Right cardiac atrium (tissue), 5 donors: ENCODE data around the gene USF1. TPM values are rescaled to one million over a fixed set of nuclear protein-coding genes. Genes with fewer than 3 reads are reported as not detected.
A peak's percentile ranks its signal among the peaks of the same experiment; 100 is the strongest.
"Not testable (repeated sequence)": the region's sequence is repeated elsewhere in the genome, so short reads cannot be mapped to it uniquely, and the experiment has no call there.

Source experiments
- ATAC-seq, 2 donors: fragments of 200-7000 bp; cut with Tn5 transposase; one replicate each; pipeline versions ENCODE4 v1.8.0 to v1.9.1; 2020; ENCODE audit warnings: moderate library complexity in 2 of 2, mild to moderate bottlenecking in 1 of 2
- DNase-seq, 3 donors: peaks; one replicate each; pipeline ENCODE4 v3.0.0-alpha.2; 2020
- H3K27ac ChIP-seq: one replicate; pipeline ENCODE4 v1.5.1; 2013; ENCODE audit warnings: mild to moderate bottlenecking, low read length, control low read depth, moderate library complexity
- H3K27me3 ChIP-seq: one replicate; pipeline ENCODE4 v1.6.1; 2013; ENCODE audit not compliant: control insufficient read depth, insufficient read depth
- H3K4me1 ChIP-seq: one replicate; pipeline ENCODE4 v1.6.1; 2013; ENCODE audit warnings: low read length; ENCODE audit not compliant: control insufficient read depth, insufficient read depth
- H3K4me3 ChIP-seq: one replicate; pipeline ENCODE4 v1.5.1; 2013; ENCODE audit warnings: low read length, control low read depth
- H3K9me3 ChIP-seq: one replicate; pipeline ENCODE4 v1.6.1; 2013; ENCODE audit warnings: low read length; ENCODE audit not compliant: control insufficient read depth
- WGBS: extraction: QIAGEN DNeasy Blood & Tissue Kit; methylation state at CpG from one replicate; pipeline ENCODE4 v1.1.7; 2013; 5-methylcytosine and 5-hydroxymethylcytosine counted together
- intact Hi-C, 4 donors: fragments of 100-400 bp; cut with DNase I; formaldehyde crosslinking; loops; one replicate each; pipeline versions ENCODE4 v1.11.0 to v1.14.0; 2022 to 2023
- polyA plus RNA-seq: library from polyadenylated mRNA; stranded (reverse); fragments of 200-250 nt; gene quantifications from one replicate; pipeline ENCODE4 v1.2.3, GENCODE V29; 2013
- total RNA-seq, 4 donors: library from RNA; stranded (reverse); fragmentation: NEBNext Ultra II Directional; extraction: Animal tissue kit (Norgen Biotek cat#: 25700); gene quantifications; one replicate each; pipeline ENCODE4 v1.2.1, GENCODE V29; 2021
- donor health status: healthy with polysubstance abuse.
- donor health status: DM: no; HTN: yes; CAD: no.
- donor health status: DM: no; HTN: no; CAD: no.
- donor health status: DM: no; HTN: yes; CAD: no; lungs with severe emphysema.
- donor health status: DM: yes; HTN: yes; CAD: no.

USF1 gene
- total and polyA plus RNA-seq, 5 donors = 32.8 to 41.4 (median 40.1) TPM

- intact Hi-C loops = no loop called here
- Histone ChIP-seq H3K4me3 (peak overlapping the region; percentile 33), H3K4me1 (no peaks in the 10 kb centered on the region), H3K27ac (peak overlapping the region; percentile 46), H3K9me3 (no peaks in the 10 kb centered on the region), H3K27me3 (no peaks in the 10 kb centered on the region)
- WGBS = 67% methylated on average over 10 of the region's 10 CpGs
- DNase-seq (peak; percentile 69 to 88 (median 85)), ATAC-seq (peak; percentile 77 to 89)
These were observed 22.8 kb upstream of the USF1 start for GRCh38 chr1:161068306-161069234.

- no peak for ATAC-seq
- intact Hi-C loops = no loop called here
- Histone ChIP-seq H3K27ac (no peak overlapping the region), H3K4me1 (no peaks in the 10 kb centered on the region), H3K27me3 (no peaks in the 10 kb centered on the region), H3K4me3 (no peak overlapping the region), H3K9me3 (no peaks in the 10 kb centered on the region)
- 67% methylated on average over 3 of the region's 3 CpGs for WGBS
- DNase-seq = no peak
These were observed 20.9 kb upstream of the USF1 start for GRCh38 chr1:161066694-161067093.

DNA sequence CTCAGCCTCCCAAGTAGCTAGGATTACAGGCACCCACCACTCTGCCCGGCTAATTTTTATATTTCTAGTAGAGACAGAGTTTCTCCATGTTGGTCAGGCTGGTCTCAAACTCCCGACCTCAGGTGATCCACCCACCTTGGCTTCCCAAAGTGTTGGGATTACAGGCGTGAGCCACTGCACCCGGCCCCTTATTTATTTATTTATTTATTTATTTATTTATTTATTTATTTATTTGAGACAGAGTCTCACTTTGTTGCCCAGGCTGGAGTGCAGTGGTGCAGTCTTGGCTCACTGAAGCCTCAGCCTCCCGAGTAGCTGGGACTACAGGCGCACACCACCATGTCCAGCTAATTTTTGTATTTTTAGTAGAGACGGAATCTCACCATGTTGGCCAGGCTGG lies 19.9 kb upstream of the USF1 start:
- DNase-seq, H3K4me1 ChIP-seq: not testable (repeated sequence)

GRCh38 chr1:161063936-161064335 lies 18.2 kb upstream of the USF1 start:
- H3K27ac ChIP-seq, intact Hi-C loops, H3K9me3 ChIP-seq, DNase-seq, H3K4me3 ChIP-seq, H3K27me3 ChIP-seq, H3K4me1 ChIP-seq, ATAC-seq: not testable (repeated sequence)
- WGBS = 51% methylated on average over 6 of the region's 6 CpGs

More for the DNA sequence above, 19.9 kb upstream of the USF1 start:
- H3K27ac ChIP-seq, H3K27me3 ChIP-seq, intact Hi-C loops, H3K9me3 ChIP-seq, ATAC-seq, H3K4me3 ChIP-seq: not testable (repeated sequence)
- WGBS = 93% methylated on average over 7 of the region's 7 CpGs

DNA sequence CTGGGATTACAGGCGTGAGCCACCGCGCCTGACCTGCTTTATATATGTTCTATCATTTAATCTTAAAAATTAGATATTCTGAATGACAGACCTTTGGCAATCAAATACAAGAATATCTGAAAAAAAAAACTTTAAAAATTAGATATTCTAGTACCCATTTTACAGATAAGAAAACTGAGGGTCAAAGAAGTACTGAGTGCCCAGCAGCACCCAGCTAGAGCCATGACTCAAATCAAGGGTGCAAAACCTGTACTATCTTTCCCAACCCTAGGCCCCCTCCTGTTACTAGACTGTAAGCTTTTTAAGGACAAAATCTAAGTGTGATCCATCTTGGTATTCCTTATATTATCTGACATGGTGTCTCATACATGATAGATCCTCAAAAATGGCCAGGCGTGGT lies 15.6 kb upstream of the USF1 start:
- no peaks in the 10 kb centered on the region for H3K9me3 ChIP-seq
- ATAC-seq (no peak), DNase-seq (no peak)
- no peak overlapping the region for H3K27ac ChIP-seq
- WGBS = 93% methylated on average over 4 of the region's 4 CpGs
- H3K4me3 ChIP-seq = no peak overlapping the region
- intact Hi-C loops = no loop called here
- H3K4me1 ChIP-seq = no peaks in the 10 kb centered on the region
- no peaks in the 10 kb centered on the region for H3K27me3 ChIP-seq

- ATAC-seq (no peak), DNase-seq (no peak)
- intact Hi-C loops = no loop called here
These were observed 13.5 kb upstream of the USF1 start for GRCh38 chr1:161059293-161059692.

DNA sequence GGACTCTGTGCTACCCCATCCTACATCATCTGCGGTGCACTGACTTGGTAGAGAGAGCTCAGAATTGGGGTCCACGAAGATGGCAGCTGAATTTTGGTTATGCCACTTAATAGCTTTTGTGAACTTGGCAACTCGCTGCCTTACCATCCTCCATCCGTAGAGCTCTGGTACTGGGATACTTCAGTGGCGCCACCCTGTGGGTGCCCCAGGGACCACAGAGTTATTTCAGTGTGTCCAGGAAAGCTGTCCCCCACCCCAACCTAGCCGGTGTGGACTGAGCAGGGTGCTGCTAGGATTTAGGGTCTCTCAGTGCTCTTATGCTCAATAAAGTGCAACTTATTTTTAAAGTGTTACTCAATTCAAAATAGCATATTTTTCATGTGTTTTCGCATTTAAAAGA lies 9.0 kb upstream of the USF1 start:
- Histone ChIP-seq H3K27me3 (no peaks in the 10 kb centered on the region), H3K27ac (no peak overlapping the region), H3K4me1 (no peaks in the 10 kb centered on the region), H3K9me3 (no peaks in the 10 kb centered on the region), H3K4me3 (no peak overlapping the region)
- WGBS = 75% methylated on average over 7 of the region's 7 CpGs
- intact Hi-C loops = no loop called here
- ATAC-seq (no peak), DNase-seq (no peak)

More at GRCh38 chr1:161059293-161059692, 13.5 kb upstream of the USF1 start:
- no peaks in the 10 kb centered on the region for H3K27me3 ChIP-seq
- H3K4me3 ChIP-seq = no peak overlapping the region
- no peak overlapping the region for H3K27ac ChIP-seq
- 70% methylated on average over 6 of the region's 6 CpGs for WGBS
- H3K4me1 ChIP-seq = no peaks in the 10 kb centered on the region
- H3K9me3 ChIP-seq = no peaks in the 10 kb centered on the region

- no peak for DNase-seq
- Histone ChIP-seq H3K4me3 (no peak overlapping the region), H3K9me3 (no peaks in the 10 kb centered on the region), H3K27ac (no peak overlapping the region), H3K27me3 (no peaks in the 10 kb centered on the region), H3K4me1 (no peaks in the 10 kb centered on the region)
- intact Hi-C loops = no loop called here
- ATAC-seq = no peak
- WGBS = 84% methylated on average over 4 of the region's 4 CpGs
These were observed 8.5 kb upstream of the USF1 start for GRCh38 chr1:161054232-161054631.

- no peak overlapping the region for H3K4me3 ChIP-seq
- DNase-seq = no peak
- H3K4me1 ChIP-seq = no peaks in the 10 kb centered on the region
- H3K27me3 ChIP-seq = no peaks in the 10 kb centered on the region
- ATAC-seq = no peak
- H3K27ac ChIP-seq = no peak overlapping the region
- intact Hi-C loops = no loop called here
- WGBS = 62% methylated on average over 3 of the region's 3 CpGs
- H3K9me3 ChIP-seq = no peaks in the 10 kb centered on the region
These were observed 7.1 kb upstream of the USF1 start for GRCh38 chr1:161052899-161053298.

DNA sequence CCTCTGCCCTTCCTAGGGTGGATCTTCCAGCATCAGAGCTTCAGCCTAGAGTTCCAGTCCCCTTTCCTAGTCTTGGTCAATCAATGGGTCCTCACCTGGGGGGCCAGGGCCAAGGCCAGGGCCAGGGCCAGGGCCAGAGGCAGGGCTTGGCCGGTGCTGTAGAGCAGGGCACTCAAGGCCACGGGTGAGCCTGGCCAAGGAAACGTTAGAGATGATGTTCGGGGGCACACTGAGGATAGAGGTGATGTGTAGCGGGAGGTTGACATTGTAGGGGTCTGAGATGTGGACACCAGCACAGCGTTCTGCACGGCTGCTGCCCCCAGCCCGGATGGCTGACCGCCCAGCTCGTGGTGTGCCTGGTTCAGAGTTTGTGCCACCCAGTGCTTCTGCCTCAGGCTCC lies 5.4 kb upstream of the USF1 start:
- no peak overlapping the region for H3K4me3 ChIP-seq
- no peak for ATAC-seq
- no peak overlapping the region for H3K27ac ChIP-seq
- peaks cover 2% of the 10 kb centered on the region for H3K4me1 ChIP-seq
- no peak for DNase-seq
- no peaks in the 10 kb centered on the region for H3K9me3 ChIP-seq
- intact Hi-C loops = no loop called here
- WGBS = 89% methylated on average over 10 of the region's 10 CpGs
- no peaks in the 10 kb centered on the region for H3K27me3 ChIP-seq

DNA sequence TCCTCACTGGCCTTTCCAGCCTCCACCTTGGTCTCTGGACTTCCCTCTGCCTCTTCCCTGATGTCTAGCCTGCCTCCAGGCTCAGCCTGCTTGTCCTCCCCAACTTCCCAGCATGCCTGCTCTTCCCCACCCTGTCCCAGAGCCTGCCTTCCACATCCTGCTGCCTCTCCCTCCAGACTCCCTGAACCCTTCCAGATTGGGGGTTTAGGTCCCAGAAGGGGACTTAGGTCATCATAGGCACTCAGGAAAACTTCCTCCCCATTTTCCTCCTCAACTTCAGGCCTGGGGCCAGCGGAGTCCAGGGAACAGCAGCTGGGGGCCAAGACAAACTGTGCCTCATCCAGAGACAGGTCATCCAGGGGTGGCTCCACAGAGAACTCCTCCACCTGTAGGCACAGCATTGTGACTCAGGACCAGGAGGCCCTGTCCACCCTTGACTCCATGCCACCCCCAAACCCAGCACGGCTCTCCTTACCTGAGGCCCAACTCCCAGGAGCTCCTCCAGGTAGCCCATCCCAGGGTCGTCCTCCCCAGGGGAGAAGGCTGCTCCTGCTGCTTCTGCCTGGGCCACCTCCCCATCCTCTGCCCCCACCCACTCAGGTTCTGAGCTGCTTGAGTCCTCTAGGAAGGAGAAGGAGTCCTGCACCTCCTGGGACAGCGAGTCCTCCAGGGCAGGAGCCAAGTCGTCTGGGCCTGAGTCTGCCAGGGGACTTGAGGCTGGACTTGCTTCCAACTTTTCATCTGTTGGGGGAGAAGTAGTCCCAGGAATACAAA lies 3.4 kb upstream of the USF1 start:
- no peak overlapping the region for H3K27ac ChIP-seq
- peaks cover 3% of the 10 kb centered on the region for H3K4me1 ChIP-seq
- intact Hi-C loops = loop anchor here in 2 of 4 donors (5.0 to 10.0 kb wide), 3 partner anchors 48 to 86 kb away; partner anchors contain the start of genes DEDD (in 1 of the 2) and KLHDC9 (in 1 of the 2)
- no peak overlapping the region for H3K4me3 ChIP-seq
- DNase-seq (no peak), ATAC-seq (no peak)
- WGBS = 91% methylated on average over 5 of the region's 5 CpGs
- H3K9me3 ChIP-seq = no peaks in the 10 kb centered on the region
- no peaks in the 10 kb centered on the region for H3K27me3 ChIP-seq
